Neural cell (in vitro differentiated cells): ENCODE data around the gene ZP4.

Experiments used
- CTCF ChIP-seq: fragments of 450-650 bp; IDR thresholded peaks from 2 replicates; pipeline ENCODE4 v1.5.1; 2014; ENCODE audit warnings: antibody characterized with exemption, mild to moderate bottlenecking, moderate library complexity; ENCODE audit not compliant: poor library complexity, severe bottlenecking
- EP300 ChIP-seq: fragments of 450-650 bp; conservative IDR thresholded peaks from 2 replicates; pipeline ENCODE4 v1.6.1; 2014; ENCODE audit warnings: antibody characterized with exemption, mild to moderate bottlenecking, moderate library complexity; ENCODE audit not compliant: poor library complexity, severe bottlenecking
- EZH2 ChIP-seq: fragments of 200-600, 300-800 bp; shearing (Covaris generic), sonication (generic); IDR thresholded peaks from 2 replicates; pipeline ENCODE4 v1.6.1; 2014; ENCODE audit warnings: antibody characterized with exemption, low read length, borderline replicate concordance, mild to moderate bottlenecking; ENCODE audit not compliant: insufficient read depth, poor library complexity, severe bottlenecking

GRCh38 chr1:237888143-237888542 lies 2.6 kb downstream of the ZP4 start:
- no peak for TF ChIP-seq EZH2
- no peak for TF ChIP-seq EP300
- TF ChIP-seq CTCF: no peak
